WI38 (cell line): Measurements from ENCODE around the gene SRRM3.
"Not testable (repeated sequence)": the region's sequence is repeated elsewhere in the genome, so short reads cannot be mapped to it uniquely, and the experiment has no call there.

ENCODE experiments used
- H3K4me3 ChIP-seq: 2 replicates; pipeline ENCODE4 v1.5.1; 2011; ENCODE audit warnings: low read depth, mild to moderate bottlenecking, control low read depth, low read length
- TF ChIP-seq, protein P1 (sequence below): IDR thresholded peaks from 2 replicates; pipeline ENCODE4 v1.5.1; 2012; ENCODE audit warnings: low read depth, mild to moderate bottlenecking, control low read depth, low read length

SRRM3 gene

DNA sequence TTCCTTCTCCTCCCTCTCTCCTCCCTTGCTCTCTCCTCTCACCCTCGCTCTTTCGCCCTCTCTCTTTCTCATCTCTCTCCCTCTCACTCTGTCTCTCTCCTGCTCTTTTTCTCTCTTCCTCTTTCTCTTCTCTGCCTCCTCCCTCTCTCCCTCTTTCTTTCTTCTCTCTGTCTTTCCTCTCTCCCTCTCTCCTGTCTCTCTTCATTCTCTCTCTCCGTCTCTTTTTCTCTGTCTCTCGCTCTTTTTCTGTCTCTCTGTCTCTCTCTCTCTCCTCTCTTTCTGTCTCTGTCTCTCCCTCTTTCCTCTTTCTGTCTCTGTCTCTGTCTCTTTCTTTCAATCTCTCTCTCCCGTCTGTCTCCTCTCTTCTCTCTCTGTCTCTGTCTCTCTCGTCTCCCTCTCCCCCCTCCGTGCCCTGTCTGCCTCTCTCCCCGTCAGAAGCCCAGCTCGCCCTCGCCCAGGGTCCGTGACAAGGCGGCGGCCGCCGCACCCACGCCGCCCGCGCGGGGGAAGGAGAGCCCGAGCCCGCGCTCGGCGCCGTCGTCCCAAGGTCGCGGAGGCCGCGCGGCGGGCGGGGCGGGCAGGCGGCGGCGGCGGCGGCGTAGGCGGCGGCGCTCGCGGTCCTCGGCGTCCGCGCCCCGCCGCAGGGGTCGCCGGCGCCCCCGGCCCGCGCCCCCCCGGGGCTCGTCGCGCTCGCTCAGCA lies 79.5 kb downstream of the SRRM3 start:
- TF ChIP-seq, protein P1, sequence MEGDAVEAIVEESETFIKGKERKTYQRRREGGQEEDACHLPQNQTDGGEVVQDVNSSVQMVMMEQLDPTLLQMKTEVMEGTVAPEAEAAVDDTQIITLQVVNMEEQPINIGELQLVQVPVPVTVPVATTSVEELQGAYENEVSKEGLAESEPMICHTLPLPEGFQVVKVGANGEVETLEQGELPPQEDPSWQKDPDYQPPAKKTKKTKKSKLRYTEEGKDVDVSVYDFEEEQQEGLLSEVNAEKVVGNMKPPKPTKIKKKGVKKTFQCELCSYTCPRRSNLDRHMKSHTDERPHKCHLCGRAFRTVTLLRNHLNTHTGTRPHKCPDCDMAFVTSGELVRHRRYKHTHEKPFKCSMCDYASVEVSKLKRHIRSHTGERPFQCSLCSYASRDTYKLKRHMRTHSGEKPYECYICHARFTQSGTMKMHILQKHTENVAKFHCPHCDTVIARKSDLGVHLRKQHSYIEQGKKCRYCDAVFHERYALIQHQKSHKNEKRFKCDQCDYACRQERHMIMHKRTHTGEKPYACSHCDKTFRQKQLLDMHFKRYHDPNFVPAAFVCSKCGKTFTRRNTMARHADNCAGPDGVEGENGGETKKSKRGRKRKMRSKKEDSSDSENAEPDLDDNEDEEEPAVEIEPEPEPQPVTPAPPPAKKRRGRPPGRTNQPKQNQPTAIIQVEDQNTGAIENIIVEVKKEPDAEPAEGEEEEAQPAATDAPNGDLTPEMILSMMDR: no peak
- peak overlapping the region; percentile 40 for H3K4me3 ChIP-seq

GRCh38 chr7:76281706-76282343 lies 80.1 kb downstream of the SRRM3 start:
- TF ChIP-seq, protein P1: no peak
- peak overlapping the region; percentile 47 for H3K4me3 ChIP-seq

DNA sequence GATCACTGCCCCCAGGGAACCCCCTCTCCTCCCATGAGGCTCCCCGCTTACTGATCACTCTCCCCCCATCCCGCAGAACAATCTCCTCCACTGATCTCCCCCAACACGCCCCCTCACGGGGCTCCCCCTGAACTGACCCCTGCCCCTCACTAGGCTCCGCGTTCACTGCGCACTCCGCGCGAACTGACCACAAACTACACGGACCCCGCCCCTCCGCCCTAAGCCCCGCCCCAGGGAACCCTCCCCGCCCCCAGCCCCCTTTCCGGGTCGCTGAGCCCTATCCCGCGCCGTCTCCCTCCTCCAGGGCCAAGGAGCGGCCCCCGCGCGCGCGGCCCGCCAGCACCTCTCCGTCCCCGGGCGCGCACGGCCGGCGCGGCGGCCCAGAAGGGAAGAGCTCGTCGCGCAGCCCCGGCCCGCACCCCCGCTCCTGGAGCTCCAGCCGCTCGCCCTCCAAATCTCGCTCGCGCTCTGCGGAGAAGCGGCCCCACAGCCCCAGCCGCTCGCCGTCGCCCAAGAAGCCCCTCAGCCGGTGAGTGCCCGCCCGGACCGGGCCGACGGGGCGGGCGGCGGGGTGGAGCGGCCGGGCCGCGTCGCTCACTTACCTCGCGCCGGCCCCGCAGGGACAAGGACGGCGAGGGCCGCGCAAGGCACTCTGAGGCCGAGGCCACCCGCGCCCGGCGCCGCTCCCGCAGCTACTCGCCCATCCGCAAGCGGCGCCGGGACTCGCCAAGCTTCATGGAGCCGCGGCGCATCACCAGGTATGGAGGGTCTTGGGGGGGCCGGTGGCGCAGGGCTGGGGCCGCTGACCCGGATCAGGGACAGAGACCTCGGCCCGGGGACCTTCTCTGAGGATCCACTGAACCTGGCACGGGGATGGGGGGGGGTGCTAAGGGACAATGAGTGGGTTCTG lies 80.9 kb downstream of the SRRM3 start:
- peak overlapping the region; percentile 52 for H3K4me3 ChIP-seq
- TF ChIP-seq, protein P1: no peak

- H3K4me3 ChIP-seq: peak overlapping the region; percentile 52
Observed at GRCh38 chr7:76283254-76284159, 81.8 kb downstream of the SRRM3 start.

DNA sequence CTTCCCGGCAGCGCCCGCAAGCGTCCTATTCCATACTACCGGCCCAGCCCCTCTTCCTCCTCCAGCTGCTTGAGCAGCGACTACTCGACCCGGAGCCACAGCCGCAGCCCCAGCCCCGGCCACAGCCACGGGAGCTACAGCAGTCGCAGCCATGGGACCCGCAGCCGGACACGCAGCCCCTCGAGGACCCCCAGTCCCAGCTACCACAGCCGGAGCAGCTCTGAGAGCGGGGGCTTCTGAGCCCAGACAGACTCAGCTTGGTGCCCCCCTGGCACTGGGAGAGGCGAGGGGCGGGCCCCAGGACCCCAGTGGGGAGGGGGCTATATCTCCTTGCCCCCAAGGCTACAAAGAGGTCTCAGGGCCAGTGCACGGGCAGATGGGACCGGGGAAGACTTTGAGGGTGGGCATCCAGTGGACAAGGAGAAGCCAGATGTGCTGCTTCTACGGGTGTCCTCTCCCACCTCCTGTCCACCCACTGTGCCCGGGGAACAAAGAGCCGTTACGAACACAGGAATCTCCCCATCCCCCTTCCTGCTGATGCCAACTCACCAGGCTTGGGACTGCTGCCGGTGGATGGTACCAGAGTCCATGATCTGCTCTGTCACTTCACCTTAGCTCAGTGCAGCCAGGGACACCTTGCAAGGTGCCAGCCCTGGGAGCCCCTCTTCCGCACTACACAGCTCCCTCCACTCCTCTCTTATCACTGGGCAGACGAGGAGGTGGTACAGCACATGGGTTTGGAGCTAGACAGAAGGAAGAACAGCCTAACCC lies 84.1 kb downstream of the SRRM3 start:
- TF ChIP-seq, protein P1: no peak
- no peak overlapping the region for H3K4me3 ChIP-seq

More at GRCh38 chr7:76283254-76284159, 81.8 kb downstream of the SRRM3 start:
- TF ChIP-seq, protein P1: no peak

GRCh38 chr7:76286842-76287403 lies 85.2 kb downstream of the SRRM3 start:
- TF ChIP-seq, protein P1: no peak
- H3K4me3 ChIP-seq: no peak overlapping the region

DNA sequence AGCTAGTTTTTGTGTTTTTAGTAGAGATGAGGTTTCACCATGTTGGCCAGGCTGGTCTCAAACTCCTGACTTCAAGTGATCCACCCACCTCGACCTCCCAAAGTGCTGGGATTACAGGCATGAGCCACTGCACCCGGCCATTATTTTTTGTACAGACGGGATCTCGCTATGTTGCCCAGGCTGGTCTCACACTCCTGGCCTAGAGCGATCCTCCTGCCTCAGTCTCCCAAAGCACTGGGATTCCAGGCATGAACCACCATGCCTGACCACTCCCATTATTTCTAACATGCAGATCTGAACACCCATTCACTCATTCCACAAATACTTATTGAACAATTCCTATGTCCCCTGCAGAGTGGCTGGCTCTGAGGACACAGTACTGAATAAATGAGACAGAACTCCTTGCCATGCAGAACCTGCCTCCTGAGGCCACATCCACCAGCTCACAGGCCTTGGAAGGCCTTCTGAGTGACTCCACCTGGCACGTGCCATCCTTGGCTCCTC lies 89.2 kb downstream of the SRRM3 start:
- not testable (repeated sequence) for H3K4me3 ChIP-seq
